HG03139 (cell line): ENCODE measurements around the gene MPP1.
A peak's percentile ranks its signal among the peaks of the same experiment; 100 is the strongest.
"Not testable (repeated sequence)": the region's sequence is repeated elsewhere in the genome, so short reads cannot be mapped to it uniquely, and the experiment has no call there.

Experiments used
- ATAC-seq: cut with Tn5 transposase; IDR thresholded peaks from one replicate; pipeline ENCODE4 v1.9.1; 2021; ENCODE audit not compliant: unreplicated experiment

Gene MPP1

GRCh38 chrX:154804957-154805695 lies at the start of gene MPP1:
TSS of gene MPP1 (minus strand) at chrX:154805485. CDS start at chrX:154805373, 112 bp downstream.
- ATAC-seq: peak; percentile 90

GRCh38 chrX:154850957-154851611 lies 45.8 kb upstream of the MPP1 start:
- ATAC-seq: no peak

- ATAC-seq: no peak
Measured at GRCh38 chrX:154840856-154841255, 35.6 kb upstream of the MPP1 start.

GRCh38 chrX:154836163-154836562 lies 30.9 kb upstream of the MPP1 start:
- no peak for ATAC-seq

GRCh38 chrX:154834562-154834961 lies 29.3 kb upstream of the MPP1 start, which contains the start of gene SMIM9:
TSS of gene SMIM9 (minus strand) at chrX:154834662. CDS start at chrX:154830856, 3,806 bp downstream.
- no peak for ATAC-seq

- ATAC-seq: no peak
Measured at GRCh38 chrX:154833746-154834274, 28.5 kb upstream of the MPP1 start.

- no peak for ATAC-seq
Measured at GRCh38 chrX:154829926-154830442, 24.7 kb upstream of the MPP1 start.

GRCh38 chrX:154829134-154829533 lies 23.8 kb upstream of the MPP1 start:
- no peak for ATAC-seq

GRCh38 chrX:154828016-154828408 lies 22.7 kb upstream of the MPP1 start:
- no peak for ATAC-seq

GRCh38 chrX:154827194-154828015 lies 22.1 kb upstream of the MPP1 start:
- peak; percentile 94 for ATAC-seq

GRCh38 chrX:154825586-154825985 lies 20.3 kb upstream of the MPP1 start:
- ATAC-seq: not testable (repeated sequence)

GRCh38 chrX:154824638-154825037 lies 19.4 kb upstream of the MPP1 start:
- ATAC-seq: no peak

- ATAC-seq: no peak
Measured at GRCh38 chrX:154822029-154822428, 16.7 kb upstream of the MPP1 start.

- ATAC-seq: no peak
Measured at GRCh38 chrX:154821523-154821922, 16.2 kb upstream of the MPP1 start.

- no peak for ATAC-seq
Measured at GRCh38 chrX:154819771-154820341, 14.6 kb upstream of the MPP1 start.

- no peak for ATAC-seq
Measured at GRCh38 chrX:154818916-154819770, 13.9 kb upstream of the MPP1 start.

- ATAC-seq: not testable (repeated sequence)
Measured at GRCh38 chrX:154817048-154817618, 11.8 kb upstream of the MPP1 start.

GRCh38 chrX:154816326-154816898 lies 11.1 kb upstream of the MPP1 start:
- ATAC-seq: not testable (repeated sequence)

- ATAC-seq: no peak
Measured at GRCh38 chrX:154815274-154815818, 10.1 kb upstream of the MPP1 start.
